ENCODE data around the gene BORCS6. TPM values are rescaled to one million over a fixed set of nuclear protein-coding genes. Genes with fewer than 3 reads are reported as not detected.

BORCS6 gene
- total and polyA plus RNA-seq, 9 of the 15 experiments (the other 6 are each of a cell fraction or from before 2014, with no cell fraction given) = 0.01 to 7.4 (median 2.3) TPM

GRCh38 chr17:8138672-8139371, 51.2 kb downstream of the BORCS6 start (continued):
- no peak for TF ChIP-seq THRB (CRISPR knock-in tag; conservative IDR thresholded peaks at IDR 0.05)
- no peak for TF ChIP-seq FOXM1 (IDR thresholded peaks at IDR 0.05; ENCODE audit: low read depth)
- TF ChIP-seq FOXM1 (CRISPR knock-in tag; IDR thresholded peaks at IDR 0.05; ENCODE audit: low read depth) = no peak
- TF ChIP-seq TBP (optimal IDR thresholded peaks at IDR 0.05; ENCODE audit: low read depth, low read length) = peak; percentile 99
- peak; percentile 91 for TF ChIP-seq CREM (IDR thresholded peaks at IDR 0.05; ENCODE audit: low read depth)
- TF ChIP-seq PHF21A (IDR thresholded peaks at IDR 0.05; ENCODE audit: borderline replicate concordance, low read depth) = peak; percentile 23; the same call in 1 of the 2 replicates
- TF ChIP-seq HNRNPH1 (optimal IDR thresholded peaks at IDR 0.05; ENCODE audit: low read depth, low read length) = no peak
- no peak for TF ChIP-seq HMBOX1 (IDR thresholded peaks at IDR 0.05)
- peak; percentile 94 for TF ChIP-seq LCOR (CRISPR knock-in tag; IDR thresholded peaks at IDR 0.05)
- no peak for TF ChIP-seq MCM2 (IDR thresholded peaks at IDR 0.05; ENCODE audit: low read depth)
- TF ChIP-seq SNIP1 (IDR thresholded peaks at IDR 0.05; ENCODE audit: low read depth) = no peak
- no peak for TF ChIP-seq ZNF586 (CRISPR knock-in tag; conservative IDR thresholded peaks at IDR 0.05)
- no peak for TF ChIP-seq ZFP30 (CRISPR knock-in tag; IDR thresholded peaks at IDR 0.05; ENCODE audit: borderline replicate concordance)
- TF ChIP-seq ZNF717 (CRISPR knock-in tag; IDR thresholded peaks at IDR 0.05) = no peak
- no peak; the same call in 1 of the 2 replicates for TF ChIP-seq TCF3 (CRISPR knock-in tag; IDR thresholded peaks at IDR 0.05)
- no peak for TF ChIP-seq CCAR2 (IDR thresholded peaks at IDR 0.05; ENCODE audit: low read depth, low read length)
- TF ChIP-seq OTX1 (CRISPR knock-in tag; IDR thresholded peaks at IDR 0.05) = no peak
- peak; percentile 90 to 92 for TF ChIP-seq MNT (conservative IDR thresholded peaks at IDR 0.05)
- TF ChIP-seq GTF2A2 (tag; IDR thresholded peaks at IDR 0.05) = no peak
- peak; percentile 26; the same call in 1 of the 2 replicates for TF ChIP-seq ZBTB12 (CRISPR knock-in tag; IDR thresholded peaks at IDR 0.05)
- no peak for TF ChIP-seq ZNF512 (tag; IDR thresholded peaks at IDR 0.05)
- TF ChIP-seq FOXA3 (CRISPR knock-in tag; conservative IDR thresholded peaks at IDR 0.05 in 1 of 2, IDR thresholded peaks at IDR 0.05 in 1 of 2) = no peak
- peak; percentile 46; the same call in 1 of the 2 replicates for TF ChIP-seq XRCC5 (IDR thresholded peaks at IDR 0.05; ENCODE audit: low read depth, low read length)
